ENCODE results near the gene EXD3.

Gene EXD3

GRCh38 chr9:137431416-137431931 lies 8.5 kb upstream of the EXD3 start:
- TF ChIP-seq CTCF (IDR thresholded peaks at IDR 0.05; ENCODE audit: low read length, missing control alignments) = no peak

DNA sequence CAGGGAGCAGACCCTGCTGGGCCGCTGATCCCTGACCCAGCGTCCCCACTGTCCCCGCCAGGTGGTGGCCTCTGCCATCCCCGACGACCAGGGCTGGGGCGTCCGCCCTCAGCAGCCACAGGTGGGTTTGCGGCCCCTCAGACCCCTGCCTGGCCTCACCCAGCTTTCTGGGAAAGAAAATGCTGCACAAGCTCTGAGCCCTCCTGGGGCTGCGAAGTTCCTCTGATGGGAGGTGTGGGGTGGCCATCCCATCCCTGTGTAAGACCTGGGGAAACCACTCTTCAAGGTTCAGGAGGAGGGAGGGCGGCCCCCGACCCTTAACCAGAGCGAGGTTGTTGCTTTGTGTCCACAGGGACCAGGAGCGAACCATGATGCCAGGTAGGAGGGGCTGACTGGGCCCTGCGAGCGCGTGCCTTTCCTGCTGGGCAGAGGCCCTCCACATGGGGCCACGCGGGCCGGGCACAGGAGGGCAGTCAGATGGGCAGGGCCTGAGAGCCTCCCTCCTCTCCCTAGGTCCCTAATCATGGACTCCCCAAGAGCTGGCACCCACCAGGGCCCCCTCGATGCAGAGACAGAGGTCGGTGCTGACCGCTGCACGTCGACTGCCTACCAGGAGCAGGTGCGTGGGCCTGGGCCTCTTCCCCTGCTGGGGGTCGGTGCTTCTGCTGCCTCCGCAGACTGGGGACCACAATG lies 7.9 kb upstream of the EXD3 start:
- no peak for DNase-seq (ENCODE audit: low read depth)
- no peak for TF ChIP-seq CTCF (IDR thresholded peaks at IDR 0.05; ENCODE audit: low read length, missing control alignments)
- H3K4me3 ChIP-seq (replicated peaks; ENCODE audit: low read depth, low read length) = no peak overlapping the region

More at GRCh38 chr9:137431416-137431931, 8.5 kb upstream of the EXD3 start:
- H3K4me3 ChIP-seq (replicated peaks; ENCODE audit: low read depth, low read length) = no peak overlapping the region
- no peak for DNase-seq (ENCODE audit: low read depth)

GRCh38 chr9:137429974-137430722 lies 7.2 kb upstream of the EXD3 start:
- no peak overlapping the region for H3K4me3 ChIP-seq (replicated peaks; ENCODE audit: low read depth, low read length)
- DNase-seq (ENCODE audit: low read depth) = no peak
- TF ChIP-seq CTCF (IDR thresholded peaks at IDR 0.05; ENCODE audit: low read length, missing control alignments) = no peak

DNA sequence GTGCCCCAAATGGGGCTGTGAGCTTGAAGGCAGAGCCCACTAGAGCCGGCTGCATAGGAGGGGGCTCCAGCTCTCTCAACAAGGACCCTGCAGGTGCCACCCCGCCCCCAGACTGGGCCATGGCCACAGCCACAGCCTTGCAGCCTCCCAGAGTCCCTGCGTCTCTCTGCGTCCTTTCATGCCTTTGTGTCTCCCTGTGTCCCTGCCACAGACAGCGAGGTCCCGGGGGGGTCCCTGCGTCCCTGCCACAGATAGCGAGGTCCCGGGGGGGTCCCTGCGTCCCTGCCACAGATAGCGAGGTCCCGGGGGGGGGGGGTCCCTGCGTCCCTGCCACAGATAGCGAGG lies 6.6 kb upstream of the EXD3 start:
- no peak for TF ChIP-seq CTCF (IDR thresholded peaks at IDR 0.05; ENCODE audit: low read length, missing control alignments)
- H3K4me3 ChIP-seq (replicated peaks; ENCODE audit: low read depth, low read length) = no peak overlapping the region
- no peak for DNase-seq (ENCODE audit: low read depth)

DNA sequence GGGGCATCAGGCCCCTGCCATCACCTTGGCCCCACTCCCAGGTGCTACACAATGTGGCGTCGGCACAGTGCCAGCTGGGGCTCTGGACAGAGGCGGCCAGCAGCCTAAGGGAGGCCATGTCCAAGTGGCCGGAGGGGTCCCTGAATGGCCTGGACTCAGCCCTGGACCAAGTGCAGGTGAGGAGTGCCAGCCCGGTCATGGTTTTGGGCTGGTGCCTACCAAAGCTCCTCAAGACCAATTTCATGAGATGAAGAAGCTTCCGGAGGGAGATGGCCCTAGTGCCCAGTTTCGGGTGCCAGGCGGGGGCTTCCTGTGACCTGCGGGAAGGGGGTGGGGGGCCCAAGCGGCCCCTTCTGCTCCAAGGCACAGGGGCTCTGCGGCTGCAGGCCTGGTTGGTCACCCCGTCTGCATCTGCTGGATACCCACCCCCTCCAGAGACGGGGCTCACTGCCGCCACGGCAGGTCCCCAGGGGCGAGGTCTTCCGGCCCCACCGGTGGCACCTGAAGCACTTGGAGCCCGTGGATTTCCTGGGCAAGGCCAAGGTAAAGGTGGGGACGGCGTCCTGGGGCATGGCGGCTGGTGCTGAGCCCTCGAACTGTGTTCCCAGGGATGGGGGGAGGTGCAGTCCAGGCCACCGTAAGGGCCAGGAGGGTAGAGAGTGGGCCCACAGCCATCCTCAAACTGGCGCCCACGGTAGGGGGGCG lies 6.0 kb upstream of the EXD3 start:
- no peak for DNase-seq (ENCODE audit: low read depth)
- no peak overlapping the region for H3K4me3 ChIP-seq (replicated peaks; ENCODE audit: low read depth, low read length)
- TF ChIP-seq CTCF (IDR thresholded peaks at IDR 0.05; ENCODE audit: low read length, missing control alignments) = no peak

DNA sequence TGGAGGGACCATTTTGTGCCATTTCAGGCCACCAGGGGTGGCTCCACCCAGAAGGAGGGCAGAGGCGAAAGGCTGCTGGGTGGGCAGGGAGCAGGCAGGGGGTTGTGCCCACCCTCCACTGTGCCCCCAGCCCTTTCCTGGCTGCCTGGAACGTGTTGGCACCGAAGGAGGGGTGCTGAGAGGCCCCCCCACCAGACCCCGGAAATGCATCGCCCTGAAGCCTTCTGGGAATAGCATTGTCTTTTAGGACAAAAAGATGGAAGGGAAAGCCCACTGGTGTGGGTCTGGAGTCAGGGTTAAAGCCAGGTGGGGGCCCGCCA lies 5.3 kb upstream of the EXD3 start:
- H3K4me3 ChIP-seq (replicated peaks; ENCODE audit: low read depth, low read length) = no peak overlapping the region
- no peak for TF ChIP-seq CTCF (IDR thresholded peaks at IDR 0.05; ENCODE audit: low read length, missing control alignments)
- DNase-seq (ENCODE audit: low read depth) = no peak

Data from fibroblast of pulmonary artery (primary cell).